Gastrocnemius medialis (tissue), 4 donors: ENCODE data around the gene RAB3IL1. TPM values are rescaled to one million over a fixed set of nuclear protein-coding genes. Genes with fewer than 3 reads are reported as not detected.
A peak's percentile ranks its signal among the peaks of the same experiment; 100 is the strongest.

ENCODE experiments used
- ATAC-seq, 2 donors: fragments of 150-250 bp; one replicate each; pipeline ENCODE4 v1.9.1; 2016
- DNase-seq, 2 donors: peaks; one replicate each; pipeline ENCODE4 v3.0.0-alpha.2; 2019
- H3K27ac ChIP-seq, 4 donors: fragments of 200-600 bp; sonication (generic); 1 replicate in 1 of 4; 2 replicates in 3 of 4; pipeline ENCODE4 v1.5.1; 2016 to 2018; ENCODE audit warnings: mild to moderate bottlenecking in 2 of 4, moderate library complexity in 1 of 4
- H3K27me3 ChIP-seq, 3 donors: fragments of 200-600 bp; sonication (generic) in 2 of 3; 1 replicate in 1 of 3; 2 replicates in 2 of 3; pipeline versions ENCODE4 v1.5.1 to v1.6.0; 2016 to 2019; ENCODE audit warnings: mild to moderate bottlenecking in 1 of 3, moderate library complexity in 1 of 3
- H3K36me3 ChIP-seq, 2 donors: fragments of 200-600 bp; sonication (generic) in 1 of 2; one replicate each; pipeline ENCODE4 v1.5.1; 2017 to 2018
- H3K4me1 ChIP-seq, 2 donors: fragments of 200-600 bp; sonication (generic) in 1 of 2; one replicate each; pipeline ENCODE4 v1.5.1; 2016 to 2017; ENCODE audit warnings: mild to moderate bottlenecking in 2 of 2
- H3K4me3 ChIP-seq, 4 donors: fragments of 200-600 bp; sonication (generic) in 3 of 4; 1 replicate in 1 of 4; 2 replicates in 3 of 4; pipeline ENCODE4 v1.5.1; 2016 to 2019; ENCODE audit warnings: mild to moderate bottlenecking in 2 of 4
- H3K9me3 ChIP-seq, 3 donors: fragments of 200-600 bp; sonication (generic) in 2 of 3; 1 replicate in 1 of 3; 2 replicates in 2 of 3; pipeline ENCODE4 v1.5.1; 2016 to 2019
- POLR2A ChIP-seq, 2 donors: fragments of 450-650 bp; IDR thresholded peaks; one replicate each; pipeline ENCODE4 v1.6.1; 2017; ENCODE audit warnings: antibody characterized with exemption in 2 of 2, mild to moderate bottlenecking in 2 of 2, moderate library complexity in 2 of 2
- in situ Hi-C, 4 donors: fragments of 200-750 bp; cut with MboI; loops; one replicate each; pipeline versions ENCODE4 v1.15.0 to v1.8.0; 2017; ENCODE audit warnings: low sequenced_read_pairs in 4 of 4
- intact Hi-C: fragments of 100-400 bp; cut with DNase I; formaldehyde crosslinking; loops from one replicate; pipeline ENCODE4 v1.15.1; 2023; ENCODE audit warnings: low total_unique reads
- total RNA-seq, 4 donors: library from RNA; depleted of rRNA; stranded (reverse); fragments of >200 nt; gene quantifications; one replicate each; pipeline versions ENCODE4 v1.1.0 to v1.2.3, GENCODE V29; 2016
- TF ChIP-seq, protein P1 (sequence below), 5 experiments: fragments of 450-650 bp in 3 of 5; fragments of 200-600 bp in 2 of 5; sonication (generic) in 2 of 5; IDR thresholded peaks in 4 of 5; conservative IDR thresholded peaks in 1 of 5; 1 replicate in 4 of 5; 2 replicates in 1 of 5; pipeline ENCODE4 v1.5.1; 2016 to 2019; ENCODE audit warnings: antibody characterized with exemption in 5 of 5, mild to moderate bottlenecking in 3 of 5, moderate library complexity in 3 of 5

RAB3IL1 gene
- total RNA-seq, 4 donors from 2014 or later: 3.9 to 5.4 (median 4.9) TPM

- in situ Hi-C loops: loop anchor here in 2 of 4 donors (10.0 kb wide), 2 partner anchors 214 to 234 kb away; no protein-coding TSS in a partner anchor
- intact Hi-C loops: loop anchor here (1.0 to 5.0 kb wide), 4 partner anchors 28 to 238 kb away; no protein-coding TSS in a partner anchor
Observed at GRCh38 chr11:61871158-61871597, 46.2 kb downstream of the RAB3IL1 start.

DNA sequence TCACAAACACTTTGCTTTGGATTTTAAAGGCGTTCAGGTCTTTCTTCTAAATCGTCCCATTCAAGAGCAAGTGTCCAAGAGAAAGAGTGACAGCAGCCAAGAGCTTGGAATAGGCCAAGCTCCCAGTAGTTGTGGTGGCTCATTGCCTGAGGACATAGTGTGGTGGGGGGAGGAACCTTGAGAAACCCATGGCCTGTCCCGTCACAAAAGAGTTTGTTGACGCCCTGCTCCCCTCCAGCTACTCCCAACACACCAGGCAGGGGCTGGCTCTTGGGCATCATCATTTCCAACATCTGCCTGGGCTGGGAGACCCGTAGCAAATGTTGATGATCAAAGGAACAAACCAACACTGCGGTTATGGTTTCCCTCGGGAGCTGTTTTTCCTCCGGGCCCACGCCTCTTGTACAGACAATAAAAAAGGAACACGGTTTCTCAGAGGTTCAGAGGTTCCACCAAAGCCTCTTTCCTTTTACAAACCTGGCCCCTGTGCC is 46.8 kb downstream of the RAB3IL1 start:
- Histone ChIP-seq H3K27ac (peak overlapping the region; percentile 48 to 70 (median 66)), H3K4me3 (no peak overlapping the region), H3K36me3 (peaks cover 0 to 2% of the 10 kb centered on the region in 2 donors), H3K4me1 (peaks cover 0 to 5% of the 10 kb centered on the region in 2 donors), H3K27me3 (no peaks in the 10 kb centered on the region), H3K9me3 (no peaks in the 10 kb centered on the region)
- in situ Hi-C loops: loop anchor here in 2 of 4 donors (10.0 kb wide), 2 partner anchors 214 to 234 kb away; no protein-coding TSS in a partner anchor
- DNase-seq (no peak), ATAC-seq (no peak)
- intact Hi-C loops: loop anchor here (1.0 to 5.0 kb wide), 4 partner anchors 29 to 238 kb away; no protein-coding TSS in a partner anchor
- TF ChIP-seq, protein P1, sequence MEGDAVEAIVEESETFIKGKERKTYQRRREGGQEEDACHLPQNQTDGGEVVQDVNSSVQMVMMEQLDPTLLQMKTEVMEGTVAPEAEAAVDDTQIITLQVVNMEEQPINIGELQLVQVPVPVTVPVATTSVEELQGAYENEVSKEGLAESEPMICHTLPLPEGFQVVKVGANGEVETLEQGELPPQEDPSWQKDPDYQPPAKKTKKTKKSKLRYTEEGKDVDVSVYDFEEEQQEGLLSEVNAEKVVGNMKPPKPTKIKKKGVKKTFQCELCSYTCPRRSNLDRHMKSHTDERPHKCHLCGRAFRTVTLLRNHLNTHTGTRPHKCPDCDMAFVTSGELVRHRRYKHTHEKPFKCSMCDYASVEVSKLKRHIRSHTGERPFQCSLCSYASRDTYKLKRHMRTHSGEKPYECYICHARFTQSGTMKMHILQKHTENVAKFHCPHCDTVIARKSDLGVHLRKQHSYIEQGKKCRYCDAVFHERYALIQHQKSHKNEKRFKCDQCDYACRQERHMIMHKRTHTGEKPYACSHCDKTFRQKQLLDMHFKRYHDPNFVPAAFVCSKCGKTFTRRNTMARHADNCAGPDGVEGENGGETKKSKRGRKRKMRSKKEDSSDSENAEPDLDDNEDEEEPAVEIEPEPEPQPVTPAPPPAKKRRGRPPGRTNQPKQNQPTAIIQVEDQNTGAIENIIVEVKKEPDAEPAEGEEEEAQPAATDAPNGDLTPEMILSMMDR (IDR thresholded peaks at IDR 0.05 in 4 of 5, conservative IDR thresholded peaks at IDR 0.05 in 1 of 5): no peak
- TF ChIP-seq POLR2A (IDR thresholded peaks at IDR 0.05): no peak

More at GRCh38 chr11:61871158-61871597, 46.2 kb downstream of the RAB3IL1 start:
- Histone ChIP-seq H3K36me3 (peaks cover 0 to 6% of the 10 kb centered on the region in 2 donors), H3K27ac (peak overlapping the region; percentile 48 to 70 (median 66)), H3K27me3 (no peaks in the 10 kb centered on the region), H3K4me1 (peaks cover 0 to 5% of the 10 kb centered on the region in 2 donors), H3K9me3 (no peaks in the 10 kb centered on the region), H3K4me3 (no peak overlapping the region)
- TF ChIP-seq, protein P1 (IDR thresholded peaks at IDR 0.05 in 4 of 5, conservative IDR thresholded peaks at IDR 0.05 in 1 of 5): peak; percentile 87 to 96 (median 93)
- no peak for TF ChIP-seq POLR2A (IDR thresholded peaks at IDR 0.05)
- peak; percentile 87 to 88 for ATAC-seq
- DNase-seq: peak; percentile 47 to 62

DNA sequence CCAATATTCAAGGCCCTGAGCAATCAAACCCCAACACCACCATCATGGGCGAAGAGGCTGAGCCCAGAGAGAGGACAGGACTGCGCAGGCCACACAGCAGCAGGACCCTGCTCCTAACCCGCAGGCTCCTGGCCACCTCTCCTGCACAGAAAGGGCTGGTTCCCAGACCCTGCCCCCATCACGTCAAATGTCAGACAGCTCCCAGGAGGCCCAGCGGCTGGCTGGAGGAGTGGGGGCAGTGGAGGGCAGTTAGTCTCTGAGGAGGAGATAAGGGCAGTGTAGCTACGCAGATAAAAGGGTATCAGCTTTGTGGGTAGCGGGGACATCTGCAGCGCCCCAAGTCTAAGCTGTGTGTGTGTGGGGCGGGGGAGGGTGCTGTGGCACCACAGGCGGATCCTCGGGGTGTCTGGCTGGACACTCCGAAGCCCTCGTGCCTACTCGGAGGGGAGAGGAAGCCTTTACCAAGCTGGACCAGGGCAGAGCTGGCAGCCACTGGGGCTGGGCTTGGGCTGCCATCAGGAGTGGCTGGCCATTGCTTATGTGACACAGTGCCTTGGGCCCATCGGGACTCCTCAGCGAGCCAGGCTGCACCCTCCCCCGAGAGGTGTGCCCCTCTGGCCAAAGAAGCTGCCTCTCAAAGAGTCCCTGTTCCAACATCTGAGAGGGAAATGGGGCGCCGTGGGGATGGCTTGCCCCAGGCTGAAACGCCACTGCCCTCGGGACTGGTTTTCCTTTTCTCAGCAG is 47.5 kb downstream of the RAB3IL1 start:
- DNase-seq: no peak
- no peak for TF ChIP-seq POLR2A (IDR thresholded peaks at IDR 0.05)
- TF ChIP-seq, protein P1 (IDR thresholded peaks at IDR 0.05 in 4 of 5, conservative IDR thresholded peaks at IDR 0.05 in 1 of 5): no peak
- ATAC-seq: no peak
- H3K4me1 ChIP-seq: peaks cover 0 to 5% of the 10 kb centered on the region in 2 donors
- in situ Hi-C loops (loop anchor here in 2 of 4 donors (10.0 kb wide), 2 partner anchors 215 to 235 kb away; no protein-coding TSS in a partner anchor), intact Hi-C loops (loop anchor here (2.0 to 5.0 kb wide), 2 partner anchors 73 to 239 kb away; no protein-coding TSS in a partner anchor)
- H3K4me3 ChIP-seq: no peak overlapping the region
- H3K27ac ChIP-seq: peak overlapping the region in 3 of 4 donors; percentile 15 to 70 (median 48)
- H3K9me3 ChIP-seq: no peaks in the 10 kb centered on the region
- no peaks in the 10 kb centered on the region for H3K27me3 ChIP-seq
- H3K36me3 ChIP-seq: no peaks in the 10 kb centered on the region

- H3K27ac ChIP-seq: no peak overlapping the region
- no peaks in the 10 kb centered on the region for H3K36me3 ChIP-seq
- no peak overlapping the region for H3K4me3 ChIP-seq
- peaks cover 0 to under 1% of the 10 kb centered on the region in 2 donors for H3K4me1 ChIP-seq
- no peaks in the 10 kb centered on the region for H3K9me3 ChIP-seq
- H3K27me3 ChIP-seq: no peaks in the 10 kb centered on the region
- TF ChIP-seq, protein P1 (IDR thresholded peaks at IDR 0.05 in 4 of 5, conservative IDR thresholded peaks at IDR 0.05 in 1 of 5): no peak
- no peak for TF ChIP-seq POLR2A (IDR thresholded peaks at IDR 0.05)
- intact Hi-C loops: no loop called here
- in situ Hi-C loops: no loop called here
- DNase-seq (no peak), ATAC-seq (no peak)
Observed at GRCh38 chr11:61869429-61869707, 48.0 kb downstream of the RAB3IL1 start.
